ENCODE data around the gene SDR42E2.
"Not testable (repeated sequence)": the region's sequence is repeated elsewhere in the genome, so short reads cannot be mapped to it uniquely, and the experiment has no call there.

SDR42E2 gene

DNA sequence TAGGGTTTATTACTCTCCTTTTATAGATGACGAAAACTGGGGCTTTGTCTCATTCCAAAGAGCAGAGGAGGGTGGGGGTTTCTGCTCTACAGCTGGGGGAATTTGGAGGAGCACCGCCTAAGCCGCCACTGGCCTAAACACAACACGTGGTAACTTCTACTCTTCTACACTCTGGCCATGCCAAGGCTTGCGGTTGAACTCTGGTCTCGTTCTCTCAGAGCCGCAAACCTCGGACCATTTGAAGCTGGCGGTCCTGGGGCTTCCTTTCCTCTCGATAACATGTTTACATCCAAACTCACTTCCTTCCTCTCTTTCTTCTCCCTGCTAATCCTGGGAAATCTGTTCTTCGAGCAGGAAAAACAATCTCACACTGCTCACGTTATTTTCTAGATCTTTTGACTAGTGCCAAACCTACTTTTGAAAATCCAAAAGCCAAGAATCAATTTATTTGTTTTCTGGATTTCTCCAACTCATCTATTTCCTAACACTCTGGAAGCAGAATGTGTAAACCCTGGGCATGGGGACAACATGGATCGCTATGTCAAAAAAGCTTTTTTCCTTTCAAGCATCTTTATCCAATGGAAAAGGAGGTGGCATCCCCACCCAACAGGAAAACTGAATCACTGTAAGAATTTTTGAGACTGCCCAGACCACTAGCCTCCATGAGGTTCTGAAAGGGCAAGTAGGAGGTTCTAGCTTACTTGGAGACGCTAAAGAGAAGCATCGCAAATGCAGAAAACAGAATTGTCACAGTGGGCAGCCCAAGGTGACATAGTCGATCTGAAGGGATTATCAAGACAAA, 30.2 kb downstream of the SDR42E2 start:
- DNase-seq = peak; percentile 93

DNA sequence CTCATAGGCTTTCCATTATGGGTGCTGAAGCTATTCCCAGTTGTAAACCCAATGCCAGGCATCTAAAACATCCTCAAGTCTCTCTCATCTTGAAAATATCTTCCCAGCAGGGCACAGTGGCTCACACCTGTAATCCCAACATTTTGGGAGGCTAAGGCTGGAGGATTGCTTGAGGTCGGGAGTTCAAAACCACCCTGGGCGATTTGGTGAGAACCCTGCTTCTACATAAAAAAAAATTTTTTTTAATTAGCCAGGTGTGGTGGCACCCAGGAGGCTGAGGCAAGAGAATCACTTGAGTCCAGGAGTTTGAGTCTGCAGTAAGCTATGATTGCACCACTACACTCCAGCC, 30.7 kb downstream of the SDR42E2 start:
- DNase-seq = no peak

DNA sequence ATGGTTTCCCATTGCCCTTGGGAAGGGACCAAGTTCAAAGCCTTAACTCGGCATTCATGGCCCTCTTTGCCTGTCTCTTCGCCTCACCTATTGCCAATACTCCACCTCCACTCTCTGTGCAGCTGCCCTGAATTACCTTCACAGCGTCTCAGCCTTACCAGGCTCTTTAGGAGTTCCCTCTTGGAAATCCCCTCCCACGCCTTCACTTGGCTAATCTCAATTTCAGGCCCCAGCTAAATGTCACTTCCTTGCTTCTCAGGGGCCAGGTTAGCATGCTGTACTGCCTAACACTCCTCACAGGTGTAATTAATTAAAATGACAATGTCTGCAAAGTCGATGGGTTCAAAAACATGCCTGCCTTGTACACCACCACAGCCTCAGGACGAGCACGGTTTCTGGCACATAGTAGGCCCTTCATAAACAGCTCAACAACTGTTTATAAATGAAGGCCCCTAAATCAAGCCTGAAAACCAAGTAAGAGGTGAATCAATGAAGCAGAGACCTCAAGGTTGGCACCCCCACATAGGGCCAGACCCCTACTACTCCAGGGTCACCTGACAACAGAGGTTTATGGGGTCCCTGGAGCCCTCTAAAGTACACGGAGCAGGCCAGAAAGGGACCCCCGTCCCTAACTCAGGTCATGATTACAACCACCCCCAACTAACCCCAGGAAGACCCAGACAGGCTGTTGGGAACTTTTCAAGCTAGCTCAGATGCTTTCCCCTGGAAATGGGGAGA, 32.6 kb downstream of the SDR42E2 start:
- no peak for DNase-seq

- DNase-seq = no peak
Measured at GRCh38 chr16:22195445-22195694, 33.1 kb downstream of the SDR42E2 start.

- DNase-seq = peak; percentile 91
Measured at GRCh38 chr16:22195695-22196558, 33.6 kb downstream of the SDR42E2 start.

- DNase-seq = not testable (repeated sequence)
Measured at GRCh38 chr16:22196559-22197168, 34.4 kb downstream of the SDR42E2 start.

DNA sequence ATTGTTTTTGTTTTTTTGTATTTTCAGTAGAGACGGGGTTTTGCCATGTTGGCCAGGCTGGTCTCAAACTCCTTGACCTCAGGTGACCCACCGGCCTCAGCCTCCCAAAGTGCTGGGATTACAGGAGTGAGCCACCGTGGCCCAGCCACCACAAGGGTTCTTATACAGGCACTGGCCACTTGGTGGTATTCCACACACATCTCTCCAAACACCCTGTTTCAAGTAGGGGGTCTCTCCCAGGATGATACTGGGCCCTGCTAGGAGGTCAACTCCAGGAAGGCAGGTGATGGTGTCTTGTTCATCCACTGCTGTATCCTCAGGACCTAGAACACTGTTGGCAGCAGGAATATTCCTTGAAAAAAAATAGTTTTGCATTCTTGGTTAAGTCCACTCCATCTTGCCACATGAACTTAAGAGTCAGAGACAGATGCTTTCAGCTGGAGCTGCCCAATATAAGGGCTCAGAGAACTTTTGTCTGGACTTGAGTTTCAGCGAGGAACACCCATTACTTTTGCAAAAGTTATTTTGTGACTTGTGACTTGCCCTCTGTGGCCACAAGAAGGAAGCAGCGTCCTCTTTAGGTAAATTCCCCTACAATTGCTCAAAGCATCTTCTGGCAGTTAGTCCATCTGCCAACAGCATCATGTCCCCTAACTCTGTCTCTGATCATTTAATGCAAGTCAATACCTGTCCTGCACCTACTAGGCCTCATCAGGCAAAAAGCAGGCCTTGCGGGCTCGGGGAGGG, 36.4 kb downstream of the SDR42E2 start:
- DNase-seq = no peak

DNA sequence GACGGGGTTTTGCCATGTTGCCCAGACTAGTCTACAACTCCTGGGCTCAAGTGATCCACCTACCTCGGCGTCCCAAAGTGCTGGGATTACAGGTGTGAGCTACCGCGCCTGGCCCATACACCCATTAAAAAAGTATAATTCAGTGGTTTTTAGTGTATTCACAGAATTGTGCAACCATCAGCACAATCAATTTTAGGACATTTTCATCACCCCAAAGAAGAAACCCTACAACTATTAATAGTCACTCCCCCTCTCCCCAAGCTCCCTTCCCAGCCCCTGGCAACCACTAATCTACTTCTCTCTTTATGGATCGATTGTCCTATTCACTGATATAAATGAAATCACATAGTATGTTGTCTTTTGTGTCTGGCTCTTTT, 39.9 kb downstream of the SDR42E2 start:
- DNase-seq = no peak

- DNase-seq = no peak
Measured at GRCh38 chr16:22203091-22203490, 40.8 kb downstream of the SDR42E2 start.

DNA sequence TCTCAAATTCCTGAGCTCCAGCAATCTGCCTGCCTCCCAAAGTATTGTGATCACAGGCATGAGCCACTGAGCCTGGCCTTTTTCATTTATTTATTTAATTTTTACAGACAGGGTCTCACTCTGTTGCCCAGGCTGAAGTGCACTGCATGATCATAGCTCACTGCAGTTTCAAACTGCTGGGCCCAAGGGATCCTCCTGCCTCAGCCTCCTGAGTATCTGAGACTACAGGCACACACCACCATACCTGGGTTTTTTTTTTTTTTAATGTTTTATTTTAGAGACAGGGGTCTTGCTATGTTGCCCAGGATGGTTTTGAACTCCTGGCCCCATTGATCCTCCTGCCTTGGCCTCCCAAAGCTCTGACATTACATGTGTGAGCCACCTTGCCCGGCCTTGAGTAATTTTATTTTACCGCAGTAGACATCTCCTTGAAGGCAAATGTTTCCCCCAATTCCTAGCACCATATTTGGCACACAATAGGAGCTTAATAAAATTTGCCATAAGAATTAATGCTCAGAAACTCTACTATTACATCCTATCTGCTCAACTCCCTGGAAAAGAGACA, 41.9 kb downstream of the SDR42E2 start:
- DNase-seq = no peak

DNA sequence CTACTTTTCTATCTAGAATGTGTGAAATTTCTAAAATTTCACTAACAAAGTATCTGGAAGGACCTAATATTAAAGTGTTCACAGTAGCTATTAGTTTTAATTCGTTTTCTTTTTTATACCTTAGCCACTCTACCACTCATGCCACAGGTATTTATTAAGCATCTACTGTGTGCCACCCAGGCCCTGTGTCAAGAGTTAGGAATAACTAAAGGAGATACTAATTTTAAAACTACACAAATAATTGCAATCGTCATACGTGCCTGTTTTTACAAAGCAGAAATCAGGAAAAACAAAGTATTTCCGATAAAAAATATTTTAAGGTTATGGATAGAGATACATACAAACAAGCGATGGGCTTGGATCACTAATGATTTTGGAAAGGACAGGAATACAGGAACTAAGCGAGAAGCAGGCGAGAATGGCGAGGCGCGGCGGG, 43.3 kb downstream of the SDR42E2 start:
- DNase-seq = no peak

- peak; percentile 96 for DNase-seq
Measured at GRCh38 chr16:22206013-22206841, 43.9 kb downstream of the SDR42E2 start, which contains the start of gene EEF2K. Gene EEF2K, plus strand, starts transcription at chr16:22206278. Its CDS starts 19,452 bp downstream, at chr16:22225730.

DNA sequence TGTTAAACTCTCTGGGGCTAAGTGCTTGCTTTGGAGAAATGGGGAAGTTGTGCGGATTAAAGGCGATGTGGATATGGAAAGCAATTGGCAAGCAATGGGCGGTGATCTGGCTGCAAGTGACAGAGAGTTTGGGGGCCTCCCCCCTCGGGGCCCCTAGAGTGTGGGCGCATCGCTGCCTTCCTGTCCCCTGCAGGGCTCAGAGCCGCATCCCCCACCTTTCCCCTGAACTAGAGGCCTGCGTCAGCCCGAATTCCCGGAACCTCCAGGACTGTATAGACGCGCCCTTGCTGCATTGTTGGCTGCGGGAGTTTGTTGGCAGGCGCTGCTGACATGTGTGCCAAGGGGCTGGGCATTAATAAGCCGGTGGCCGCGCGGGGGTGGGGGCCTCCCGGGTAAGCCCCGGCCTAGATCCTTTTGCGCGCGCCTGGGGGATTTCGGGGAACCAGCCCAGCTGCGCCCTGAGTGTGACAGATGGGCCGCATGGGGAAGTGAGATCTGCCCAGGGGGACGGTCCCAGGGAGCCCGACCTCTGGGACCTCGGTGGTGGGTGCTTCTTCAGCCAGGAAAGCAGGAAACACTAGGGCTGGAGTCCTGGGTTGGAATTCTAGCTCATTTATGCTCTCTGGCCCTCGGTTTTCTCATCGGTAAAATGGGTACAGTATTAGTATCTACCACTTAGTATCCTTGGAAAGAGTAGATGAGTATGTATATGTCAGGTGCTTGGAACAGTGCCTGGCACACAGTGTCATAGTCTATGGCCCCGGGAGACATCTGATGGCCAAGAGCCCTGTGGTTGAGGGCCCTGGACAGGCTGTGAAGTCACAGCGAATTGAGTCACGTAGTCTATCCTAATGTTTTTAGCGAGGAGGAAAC, 44.8 kb downstream of the SDR42E2 start:
- DNase-seq = peak; percentile 91

DNA sequence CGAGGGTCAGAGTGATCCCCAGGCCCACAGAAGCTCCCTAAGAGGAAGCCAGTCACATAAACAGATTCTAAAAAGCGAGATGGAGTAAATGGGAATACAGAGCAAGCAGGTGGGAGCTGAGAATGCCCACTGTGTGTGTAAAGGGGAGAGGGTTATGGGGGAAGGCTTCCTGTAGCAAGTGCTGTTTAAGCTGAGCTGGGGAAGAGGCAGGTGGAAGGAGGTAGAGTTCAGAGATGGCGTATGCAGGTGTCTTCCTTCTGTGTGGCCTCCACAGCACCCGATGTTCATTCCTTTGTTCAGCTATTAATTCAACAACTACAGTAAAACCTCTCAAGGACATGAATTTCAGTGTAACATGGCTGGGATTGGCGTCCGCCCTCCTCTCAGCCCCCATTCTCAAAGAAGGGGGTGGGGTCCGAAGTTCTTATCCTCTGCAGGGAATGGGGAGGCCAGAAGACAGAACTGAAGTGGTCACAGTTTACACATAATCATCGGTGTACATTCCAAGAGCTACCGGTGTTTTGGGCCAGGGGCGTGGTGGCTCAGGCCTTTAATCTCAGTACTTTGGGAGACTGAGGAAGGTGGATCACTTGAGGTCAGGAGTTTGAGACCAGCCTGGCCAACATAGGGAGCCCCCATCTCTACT, 45.5 kb downstream of the SDR42E2 start:
- no peak for DNase-seq

DNA sequence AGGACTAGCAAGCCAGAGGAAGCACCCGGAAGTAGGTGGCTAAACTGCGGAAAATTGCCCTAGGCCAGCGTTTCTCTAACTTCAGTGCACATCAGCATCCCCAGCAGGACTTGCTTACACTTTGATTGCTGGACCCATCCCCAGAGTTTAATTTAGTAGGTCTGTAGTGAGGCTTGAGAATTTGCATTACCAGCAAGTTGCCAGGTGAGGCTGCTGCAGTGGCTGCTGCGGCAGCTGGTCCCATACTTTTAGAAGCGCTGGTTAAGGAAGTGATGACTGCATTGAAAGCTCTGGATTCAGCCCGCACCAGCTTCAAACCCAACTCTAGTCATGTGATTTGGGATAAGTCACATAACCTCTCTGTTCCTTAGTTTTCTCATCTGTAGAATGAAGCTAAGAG, 48.0 kb downstream of the SDR42E2 start:
- DNase-seq = no peak

- peak; percentile 36 for DNase-seq
Measured at GRCh38 chr16:22210854-22211253, 48.5 kb downstream of the SDR42E2 start.

DNA sequence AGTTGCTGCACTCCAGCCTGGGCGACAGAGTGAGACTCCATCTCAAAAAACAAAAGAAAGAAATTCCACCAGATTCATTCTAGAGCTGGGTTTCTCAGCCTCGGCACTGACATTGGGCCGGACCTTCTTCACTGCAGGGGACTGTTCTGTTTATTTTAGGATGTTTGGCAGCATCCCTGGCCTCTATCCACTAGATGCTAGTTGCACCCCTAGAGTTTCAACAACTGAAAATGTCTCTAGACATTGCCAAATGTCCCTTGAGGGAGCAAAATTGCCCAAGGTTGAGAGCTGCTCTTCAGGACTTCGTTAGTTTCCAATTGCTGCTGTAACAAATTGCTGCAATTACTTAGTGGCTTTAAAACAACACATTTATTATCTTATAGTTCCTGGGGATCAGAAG, 50.9 kb downstream of the SDR42E2 start:
- no peak for DNase-seq

- DNase-seq = no peak
Measured at GRCh38 chr16:22213801-22214200, 51.5 kb downstream of the SDR42E2 start.

GRCh38 chr16:22214402-22214801, 52.1 kb downstream of the SDR42E2 start:
- no peak for DNase-seq

DNA sequence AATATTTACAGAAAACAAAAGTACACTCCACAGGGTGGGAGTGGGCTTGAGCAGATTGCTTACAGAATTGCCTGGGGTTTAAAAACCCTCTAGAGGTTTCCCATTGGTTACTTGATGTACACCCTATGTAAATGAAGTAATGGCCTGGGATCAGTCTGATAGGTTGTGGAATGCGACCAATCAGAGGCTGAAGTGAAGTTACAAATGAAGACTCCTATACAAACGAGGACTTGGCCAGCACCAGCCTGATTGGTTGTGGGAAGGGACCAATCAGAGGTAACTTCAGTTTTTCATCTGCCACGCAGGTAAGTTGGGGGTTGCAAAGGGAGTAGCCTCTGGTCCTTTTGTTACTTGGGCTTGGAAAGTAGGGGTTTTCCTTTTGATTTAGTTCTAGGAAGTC, 52.6 kb downstream of the SDR42E2 start:
- DNase-seq = peak; percentile 76
